IMR-90 (cell line): ENCODE measurements around the gene P4HA3. TPM values are rescaled to one million over a fixed set of nuclear protein-coding genes. Genes with fewer than 3 reads are reported as not detected.

ENCODE experiments used
- ATAC-seq: fragments of 200-7000 bp; cut with Tn5 transposase; 2 replicates; pipeline ENCODE4 v1.9.1; 2020; ENCODE audit warnings: low read depth, mild to moderate bottlenecking, moderate library complexity
- BruUV-seq: library from RNA; stranded (reverse); fragments of 400-500 nt; replicated peaks from 2 replicates; lab custom pipeline; 2021; lab: Mats Ljungman, UMichigan
- CTCF ChIA-PET: fragments of 300-600 bp; formaldehyde crosslinking; extraction: SDS; loops from one replicate; lab custom pipeline; 2021; ENCODE audit warnings: antibody characterized with exemption; lab: Yijun Ruan, JAX
- POLR2A ChIA-PET: fragments of 300-600 bp; sonication (Branson Sonifier 250); formaldehyde crosslinking; loops from one replicate; lab custom pipeline; 2022; ENCODE audit warnings: antibody characterized with exemption; ENCODE audit not compliant: unreplicated experiment; lab: Charles Lee
- DNase-seq: peaks from one replicate; pipeline ENCODE4 v3.0.0; 2013
- H2AFZ ChIP-seq: replicated peaks from 2 replicates; pipeline ENCODE3; 2013; ENCODE audit warnings: low read length, mild to moderate bottlenecking; ENCODE audit not compliant: poor library complexity
- H2AK5ac ChIP-seq: 2 replicates; pipeline ENCODE4 v1.6.1; 2013; ENCODE audit warnings: low read depth, low read length, inconsistent platforms
- H2AK9ac ChIP-seq: replicated peaks from 2 replicates; pipeline ENCODE3; 2013; ENCODE audit warnings: mild to moderate bottlenecking, low read depth, low read length, moderate library complexity; ENCODE audit not compliant: poor library complexity
- H2BK120ac ChIP-seq: 2 replicates; pipeline ENCODE4 v1.6.1; 2013; ENCODE audit warnings: low read depth, low read length, inconsistent platforms
- H2BK15ac ChIP-seq: 3 replicates; pipeline ENCODE4 v1.6.1; 2013; ENCODE audit warnings: low read depth, low read length, inconsistent platforms
- H2BK20ac ChIP-seq: 2 replicates; pipeline ENCODE4 v1.6.1; 2013; ENCODE audit warnings: low read depth, mild to moderate bottlenecking, inconsistent platforms, low read length, moderate library complexity
- H2BK5ac ChIP-seq: 2 replicates; pipeline ENCODE4 v1.6.1; 2013; ENCODE audit warnings: mild to moderate bottlenecking, low read depth, low read length, inconsistent platforms; ENCODE audit not compliant: poor library complexity, severe bottlenecking
- H3K14ac ChIP-seq: replicated peaks from 2 replicates; pipeline ENCODE4 v1.6.1; 2013; ENCODE audit warnings: low read depth, low read length, inconsistent platforms
- H3K18ac ChIP-seq: 2 replicates; pipeline ENCODE4 v1.6.1; 2013; ENCODE audit warnings: low read depth, low read length, control low read depth
- H3K23ac ChIP-seq: 2 replicates; pipeline ENCODE4 v1.6.1; 2013; ENCODE audit warnings: low read depth, low read length, inconsistent platforms
- H3K27ac ChIP-seq: 2 replicates; pipeline ENCODE4 v1.5.1; 2013; ENCODE audit warnings: mild to moderate bottlenecking, control low read depth, low read length; ENCODE audit not compliant: insufficient read depth
- H3K27me3 ChIP-seq: 2 replicates; pipeline ENCODE4 v1.6.1; 2013; ENCODE audit warnings: low read length; ENCODE audit not compliant: control insufficient read depth, insufficient read depth
- H3K36me3 ChIP-seq: 2 replicates; pipeline ENCODE4 v1.6.1; 2013; ENCODE audit warnings: low read length, mixed read lengths; ENCODE audit not compliant: control insufficient read depth, insufficient read depth
- H3K4ac ChIP-seq: 2 replicates; pipeline ENCODE4 v1.6.1; 2013; ENCODE audit warnings: low read depth, low read length, inconsistent platforms
- H3K4me1 ChIP-seq: 2 replicates; pipeline ENCODE4 v1.6.1; 2013; ENCODE audit warnings: low read length, mixed read lengths; ENCODE audit not compliant: control insufficient read depth, insufficient read depth
- H3K4me2 ChIP-seq: 2 replicates; pipeline ENCODE4 v1.6.1; 2013; ENCODE audit warnings: low read depth, mild to moderate bottlenecking, control low read depth, low read length, moderate library complexity
- H3K4me3 ChIP-seq: 2 replicates; pipeline ENCODE4 v1.5.1; 2013; ENCODE audit warnings: low read depth, mild to moderate bottlenecking, control low read depth, low read length, moderate library complexity; ENCODE audit not compliant: insufficient read depth
- H3K56ac ChIP-seq: 2 replicates; pipeline ENCODE4 v1.6.1; 2013; ENCODE audit warnings: low read length, inconsistent platforms; ENCODE audit not compliant: insufficient read depth; ENCODE audit errors: extremely low read depth
- H3K79me1 ChIP-seq, 2 experiments: 2 replicates each; pipeline ENCODE4 v1.6.1; 2013; ENCODE audit warnings: low read length in 2 of 2, inconsistent platforms in 1 of 2, low read depth in 1 of 2
- H3K9ac ChIP-seq: 2 replicates; pipeline ENCODE4 v1.6.1; 2013; ENCODE audit warnings: low read depth, low read length, control low read depth
- H3K9me1 ChIP-seq: 2 replicates; pipeline ENCODE4 v1.6.1; 2013; ENCODE audit warnings: low read length, inconsistent platforms; ENCODE audit not compliant: insufficient read depth
- H3K9me3 ChIP-seq: 2 replicates; pipeline ENCODE4 v1.6.1; 2013; ENCODE audit warnings: low read length; ENCODE audit not compliant: control insufficient read depth, insufficient read depth
- H4K20me1 ChIP-seq: 2 replicates; pipeline ENCODE4 v1.6.1; 2013; ENCODE audit warnings: low read length, inconsistent platforms; ENCODE audit not compliant: insufficient read depth
- H4K5ac ChIP-seq: 2 replicates; pipeline ENCODE4 v1.6.1; 2013; ENCODE audit warnings: mild to moderate bottlenecking, low read depth, low read length, control low read depth
- H4K8ac ChIP-seq, 2 experiments: 2 replicates each; pipeline ENCODE4 v1.6.1; 2013; ENCODE audit warnings: low read depth in 2 of 2, low read length in 2 of 2, control low read depth in 1 of 2, inconsistent platforms in 1 of 2
- H4K91ac ChIP-seq: 2 replicates; pipeline ENCODE4 v1.6.1; 2013; ENCODE audit warnings: low read depth, low read length, inconsistent platforms; ENCODE audit not compliant: insufficient read depth
- CEBPB ChIP-seq: IDR thresholded peaks from 2 replicates; pipeline ENCODE4 v1.6.1; 2012; ENCODE audit warnings: low read depth, low read length, improper control_type of control experiment
- RFX5 ChIP-seq: IDR thresholded peaks from 2 replicates; pipeline ENCODE4 v1.8.0; 2012; ENCODE audit warnings: low read depth, mild to moderate bottlenecking, low read length, moderate library complexity
- WGBS, 2 experiments: methylation state at CpG; one replicate each; pipeline versions ENCODE4 v1.1.5 to v1.1.7; 2013; ENCODE audit warnings: missing lambda C conversion rate in 2 of 2; ENCODE audit not compliant: insufficient read length in 1 of 2; ENCODE audit errors: extremely low coverage in 2 of 2; 5-methylcytosine and 5-hydroxymethylcytosine counted together
- dilution Hi-C: fragments of 300-500 bp; cut with HindIII; formaldehyde crosslinking; loops from one replicate; pipeline ENCODE4 v1.14.3; 2018; ENCODE audit warnings: low sequenced_read_pairs; ENCODE audit not compliant: unreplicated experiment
- in situ Hi-C: fragments of 300-500 bp; cut with MboI; formaldehyde crosslinking; loops from 3 replicates; pipeline ENCODE4 v1.14.3; 2019; ENCODE audit warnings: low sequenced_read_pairs, inconsistent platforms, mixed read lengths
- intact Hi-C: fragments of 100-400 bp; cut with micrococcal nuclease; formaldehyde crosslinking; loops from 2 replicates; pipeline ENCODE4 v1.10.0; 2022
- polyA plus RNA-seq, 3 experiments: library from polyadenylated mRNA; depleted of rRNA; stranded (reverse); fragments of >200 nt; gene quantifications; 2 replicates each; pipeline ENCODE4 v1.2.3, GENCODE V29; 2012; ENCODE audit warnings: low replicate concordance in 1 of 3
- total RNA-seq: library from RNA; depleted of rRNA; stranded (reverse); fragments of >200 nt; gene quantifications from 2 replicates; pipeline ENCODE4 v1.2.3, GENCODE V29; 2012

P4HA3 gene
- total and polyA plus RNA-seq, 2 of the 4 experiments (the other 2 are of a cell fraction), result 2.9 to 5.7 TPM

GRCh38 chr11:74312326-74312725 is 886 bp upstream of the P4HA3 start:
- Histone ChIP-seq H3K9me1 (peaks cover 11% of the 10 kb centered on the region), H4K5ac (no peak overlapping the region), H3K27me3 (no peaks in the 10 kb centered on the region), H3K23ac (no peak overlapping the region), H2BK15ac (no peak overlapping the region; the same call in 2 of the 3 replicates), H3K14ac (no peak overlapping the region), H2BK20ac (no peak overlapping the region), H3K4me2 (no peak overlapping the region), H4K91ac (no peak overlapping the region), H3K9me3 (0 out of 2 replicates have a peak, but pooled peaks cover 2% of the 10 kb centered on the region), H3K79me1 (peaks cover 9 to 10% of the 10 kb centered on the region in 2 experiments; a peak in 3 of 4 replicates), H3K27ac (no peak overlapping the region), H3K36me3 (no peaks in the 10 kb centered on the region), H3K4me3 (no peak overlapping the region), H2BK120ac (no peak overlapping the region), H3K9ac (no peak overlapping the region), H4K20me1 (no peaks in the 10 kb centered on the region), H3K56ac (no peak overlapping the region), H2AK5ac (no peak overlapping the region), H2AK9ac (no peak overlapping the region), H4K8ac (no peak overlapping the region), H2BK5ac (no peak overlapping the region), H2AFZ (no peak overlapping the region), H3K4ac (no peak overlapping the region), H3K18ac (no peak overlapping the region), H3K4me1 (peaks cover 7% of the 10 kb centered on the region)
- TF ChIP-seq CEBPB, result peak; percentile 70
- TF ChIP-seq RFX5, result no peak
- CTCF ChIA-PET, result no interaction called here
- intact Hi-C loops, result loop anchor here (10.0 kb wide), 1 partner anchor 328 kb away; the partner anchor contains the start of gene UCP2
- WGBS, 2 experiments, result no CpG with 5 or more reads among the region's 1 CpG
- DNase-seq (no peak), ATAC-seq (no peak)
- dilution Hi-C loops, result no loop called here
- POLR2A ChIA-PET, result no interaction called here
- no TSS peak for BruUV-seq
- in situ Hi-C loops, result no loop called here
